Heart left ventricle (tissue), 16 donors: ENCODE data around the gene FAM174A. TPM values are rescaled to one million over a fixed set of nuclear protein-coding genes. Genes with fewer than 3 reads are reported as not detected.

Source experiments
- ATAC-seq, 4 donors: fragments of 200-7000 bp; cut with Tn5 transposase; one replicate each; pipeline ENCODE4 v1.9.1; 2020 to 2022; ENCODE audit warnings: moderate library complexity in 4 of 4, mild to moderate bottlenecking in 3 of 4, moderate number of reproducible peaks in 1 of 4
- DNase-seq, 5 donors: peaks; one replicate each; pipeline ENCODE4 v3.0.0-alpha.2; 2020
- H3K27ac ChIP-seq, 12 donors: fragments of 200-600 bp; sonication (generic) in 4 of 12; one replicate each; pipeline versions ENCODE4 v1.5.0 to v1.8.0; 2016 to 2022; ENCODE audit warnings: mild to moderate bottlenecking in 2 of 12
- H3K27me3 ChIP-seq, 9 donors: fragments of 200-600 bp; sonication (generic) in 2 of 9; one replicate each; pipeline versions ENCODE4 v1.5.1 to v1.8.0; 2016 to 2022; ENCODE audit warnings: mild to moderate bottlenecking in 3 of 9
- H3K36me3 ChIP-seq, 9 donors: fragments of 200-600 bp; sonication (generic) in 2 of 9; one replicate each; pipeline versions ENCODE4 v1.5.0 to v1.8.0; 2018 to 2022; ENCODE audit warnings: mild to moderate bottlenecking in 2 of 9
- H3K4me1 ChIP-seq, 12 donors: fragments of 200-600 bp; sonication (generic) in 4 of 12; one replicate each; pipeline versions ENCODE4 v1.5.0 to v1.8.0; 2016 to 2022; ENCODE audit warnings: mild to moderate bottlenecking in 3 of 12
- H3K4me3 ChIP-seq, 12 donors: fragments of 200-600 bp; sonication (generic) in 4 of 12; one replicate each; pipeline versions ENCODE4 v1.5.0 to v1.8.0; 2017 to 2022; ENCODE audit warnings: mild to moderate bottlenecking in 9 of 12, moderate library complexity in 4 of 12
- H3K9me3 ChIP-seq, 12 donors: fragments of 200-600 bp; sonication (generic) in 4 of 12; one replicate each; pipeline versions ENCODE4 v1.5.0 to v1.8.0; 2016 to 2022; ENCODE audit warnings: mild to moderate bottlenecking in 1 of 12
- CTCF ChIP-seq, 12 donors: fragments of 200-600 bp; sonication (generic) in 4 of 12; IDR thresholded peaks; one replicate each; pipeline versions ENCODE4 v1.5.0 to v1.8.0; 2018 to 2022; ENCODE audit warnings: antibody characterized with exemption in 12 of 12, mild to moderate bottlenecking in 5 of 12
- POLR2A ChIP-seq, 2 donors: fragments of 450-650 bp; IDR thresholded peaks; one replicate each; pipeline ENCODE4 v1.6.1; 2017; ENCODE audit warnings: antibody characterized with exemption in 2 of 2, mild to moderate bottlenecking in 2 of 2, moderate library complexity in 2 of 2
- WGBS, 4 donors: extraction: QIAGEN DNeasy Blood & Tissue Kit in 2 of 4; methylation state at CpG; one replicate each; pipeline versions ENCODE4 v1.1.5 to v1.1.7; 2013 to 2018; 5-methylcytosine and 5-hydroxymethylcytosine counted together
- intact Hi-C, 10 donors: fragments of 100-400 bp; cut with DNase I; formaldehyde crosslinking; loops; one replicate each; pipeline versions ENCODE4 v1.11.1 to v1.14.2; 2022
- polyA plus RNA-seq, 2 donors: library from polyadenylated mRNA; stranded (reverse); fragments of 200-250 nt; gene quantifications; one replicate each; pipeline ENCODE4 v1.2.3, GENCODE V29; 2013
- total RNA-seq, 9 donors: library from RNA; depleted of rRNA in 2 of 9; stranded (reverse); fragments of >200 nt in 2 of 9; fragmentation: NEBNext Ultra II Directional in 3 of 9; extraction: Animal tissue kit (Norgen Biotek cat#: 25700) in 3 of 9; gene quantifications; one replicate each; pipeline versions ENCODE4 v1.1.0 to v1.2.4, GENCODE V29; 2016 to 2023
- donor health status: ischemic (EF 13 %, LVEDD 7.1; RV severe dilation, severe dysfunction).
- donor health status: healthy with polysubstance abuse.
- donor health status: DM: no; HTN: yes; CAD: no.
- donor health status: DM: no; HTN: no; CAD: no.
- donor health status: ischemic (EF 25% LVEDD 6.9; RV normal size, moderate dysfunction).
- donor health status: ischemic (EF 25% LVEDD 5.7; RV mildly dilated, moderate dysfunction).
- donor health status: healthy.
- donor health status: DM: yes; HTN: yes; CAD: no.
- donor health status: ischemic (EF 35%, LVEDD 5.7; RV mildly dilated, moderate dysfunction).
- donor health status: nonischemic (EF 11% LVEDD 7.7; RV severe dilation, severe dysfunction).
- donor health status: DM: yes; HTN: yes; CAD: no.
- donor health status: PGD.
- donor health status: ischemic (EF 29% LVEDD 5.4; RV normal size, mild dysfunction).
- donor health status: nonischemic (EF 23%, LVEDD 6.1; RV moderate dilation, normal function).

The FAM174A gene
- total and polyA plus RNA-seq, 11 donors: 7.8 to 59.0 (median 20.4) TPM

- intact Hi-C loops: no loop called here
- Histone ChIP-seq H3K4me3 (peak overlapping the region in 2 of 12 donors; percentile 9 to 16), H3K27ac (peak overlapping the region in 5 of 12 donors; percentile 9 to 53 (median 27)), H3K36me3 (no peaks in the 10 kb centered on the region), H3K9me3 (no peaks in the 10 kb centered on the region), H3K4me1 (peaks cover 0 to 8% (median 0%) of the 10 kb centered on the region in 12 donors), H3K27me3 (no peaks in the 10 kb centered on the region)
- ATAC-seq (peak; percentile 55 to 94 (median 86)), DNase-seq (peak; percentile 20 to 58 (median 41))
- TF ChIP-seq CTCF (IDR thresholded peaks at IDR 0.05): no peak
- WGBS, 4 donors: 58 to 70% (median 64%) methylated on average over 7 of the region's 7 CpGs
Observed at GRCh38 chr5:100595152-100595811, 60.1 kb downstream of the FAM174A start.

GRCh38 chr5:100595812-100596173, 60.6 kb downstream of the FAM174A start:
- peak in 2 of 4 donors; percentile 29 to 39 for ATAC-seq
- H3K27me3 ChIP-seq: no peaks in the 10 kb centered on the region
- no peak for DNase-seq
- no peaks in the 10 kb centered on the region for H3K36me3 ChIP-seq
- H3K27ac ChIP-seq: peak overlapping the region in 5 of 12 donors; percentile 9 to 53 (median 27)
- H3K4me3 ChIP-seq: peak overlapping the region in 2 of 12 donors; percentile 9 to 16
- intact Hi-C loops: no loop called here
- no peak for TF ChIP-seq CTCF (IDR thresholded peaks at IDR 0.05)
- TF ChIP-seq POLR2A (IDR thresholded peaks at IDR 0.05): no peak
- 72 to 84% (median 78%) methylated on average over 3 of the region's 3 CpGs for WGBS, 4 donors
- H3K4me1 ChIP-seq: peaks cover 0 to 8% (median 0%) of the 10 kb centered on the region in 12 donors
- H3K9me3 ChIP-seq: no peaks in the 10 kb centered on the region

GRCh38 chr5:100598446-100598845, 63.3 kb downstream of the FAM174A start:
- intact Hi-C loops: no loop called here
- Histone ChIP-seq H3K27ac (no peak overlapping the region), H3K4me1 (peaks cover 0 to 8% (median 0%) of the 10 kb centered on the region in 12 donors), H3K36me3 (no peaks in the 10 kb centered on the region), H3K27me3 (no peaks in the 10 kb centered on the region), H3K4me3 (no peak overlapping the region), H3K9me3 (no peaks in the 10 kb centered on the region)
- TF ChIP-seq CTCF (IDR thresholded peaks at IDR 0.05) (no peak), POLR2A (IDR thresholded peaks at IDR 0.05) (no peak)
- no peak for ATAC-seq
- DNase-seq: no peak
- WGBS, 4 donors: 83 to 94% (median 88%) methylated on average over 1 of the region's 1 CpG

- Histone ChIP-seq H3K9me3 (no peaks in the 10 kb centered on the region), H3K36me3 (no peaks in the 10 kb centered on the region), H3K4me1 (peaks cover 0 to 4% (median 0%) of the 10 kb centered on the region in 12 donors), H3K27me3 (no peaks in the 10 kb centered on the region), H3K27ac (no peak overlapping the region), H3K4me3 (no peak overlapping the region)
- ATAC-seq (no peak), DNase-seq (no peak)
- no peak for TF ChIP-seq CTCF (IDR thresholded peaks at IDR 0.05)
- no peak for TF ChIP-seq POLR2A (IDR thresholded peaks at IDR 0.05)
- 64 to 69% (median 65%) methylated on average over 5 of the region's 5 CpGs for WGBS, 4 donors
- intact Hi-C loops: no loop called here
Observed at GRCh38 chr5:100600298-100600994, 65.3 kb downstream of the FAM174A start.
